Measurements from ENCODE around the gene FAF1. TPM values are rescaled to one million over a fixed set of nuclear protein-coding genes. Genes with fewer than 3 reads are reported as not detected.

The FAF1 gene
- total and polyA plus RNA-seq, 9 of the 15 experiments (the other 6 are each of a cell fraction or from before 2014, with no cell fraction given) = 48.7 to 225 (median 118) TPM

DNA sequence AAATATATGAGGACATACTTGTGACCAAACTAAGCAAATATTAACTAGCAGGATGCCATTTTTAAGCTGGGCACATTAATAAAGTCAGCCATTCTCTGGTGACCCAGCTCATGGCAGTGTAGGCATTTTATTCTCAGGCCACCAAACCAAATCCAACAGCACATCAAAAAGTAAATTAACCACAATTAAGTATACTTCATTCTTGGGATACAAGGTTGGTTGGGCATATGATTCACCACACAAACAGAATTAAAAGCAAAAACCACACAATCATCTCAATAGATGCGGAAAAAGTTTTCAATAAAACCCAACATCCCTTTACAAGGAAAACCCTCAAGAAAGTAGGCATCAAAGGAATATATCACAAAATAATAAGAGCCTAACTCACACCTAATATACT, 101.3 kb downstream of the FAF1 start (continued):
- TF ChIP-seq, protein P1, sequence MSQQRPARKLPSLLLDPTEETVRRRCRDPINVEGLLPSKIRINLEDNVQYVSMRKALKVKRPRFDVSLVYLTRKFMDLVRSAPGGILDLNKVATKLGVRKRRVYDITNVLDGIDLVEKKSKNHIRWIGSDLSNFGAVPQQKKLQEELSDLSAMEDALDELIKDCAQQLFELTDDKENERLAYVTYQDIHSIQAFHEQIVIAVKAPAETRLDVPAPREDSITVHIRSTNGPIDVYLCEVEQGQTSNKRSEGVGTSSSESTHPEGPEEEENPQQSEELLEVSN (IDR thresholded peaks at IDR 0.05; ENCODE audit: borderline replicate concordance in 1 of 2, extremely low read depth in 1 of 2, insufficient read depth in 1 of 2, insufficient read length in 1 of 2, low read depth in 1 of 2, low read length in 1 of 2, poor library complexity in 1 of 2, severe bottlenecking in 1 of 2) = no peak

DNA sequence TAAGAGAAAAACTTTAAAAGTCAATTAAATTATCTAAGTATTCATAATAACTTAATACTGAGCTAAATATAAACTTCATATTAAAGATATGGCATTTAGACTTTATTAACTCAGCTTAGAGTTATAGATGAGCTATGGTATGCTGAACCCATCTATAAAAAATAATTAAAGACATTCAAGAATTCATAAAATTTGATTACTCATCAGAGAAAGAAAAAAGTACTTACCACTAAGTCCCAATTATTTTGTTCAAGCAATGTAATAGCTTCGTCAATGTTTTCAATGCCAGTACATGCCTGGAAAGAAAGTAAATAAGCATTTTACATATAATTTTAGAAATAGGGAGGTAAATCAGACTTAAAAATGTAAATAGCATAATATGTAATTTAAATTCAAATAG, 102.4 kb downstream of the FAF1 start:
- CTCF ChIA-PET (ENCODE audit: low intra/inter-chr PET ratio) = no interaction called here

More for the DNA sequence above, 102.4 kb downstream of the FAF1 start:
- H3K9me1 ChIP-seq (ENCODE audit: control insufficient read depth, insufficient read depth, low read length) = no peaks in the 10 kb centered on the region
- H3K4me2 ChIP-seq (ENCODE audit: insufficient read depth, low read length) = no peak overlapping the region
- POLR2A ChIA-PET = interaction anchor here (0.6 kb wide), 1 partner anchor 1026 kb away, joined by 4 read pairs; no protein-coding TSS in a partner anchor
- no peak overlapping the region for H3K9ac ChIP-seq (ENCODE audit: insufficient read depth in 1 of 2, low read depth in 2 of 2, low read length in 2 of 2)
- FAIRE-seq = no peak
- H4K20me1 ChIP-seq (replicated peaks; ENCODE audit: control insufficient read depth, insufficient read depth, low read length) = no peaks in the 10 kb centered on the region
- WGBS (ENCODE audit: insufficient coverage, low coverage, missing lambda C conversion rate) = 92% methylated on average over 1 of the region's 1 CpG
- ATAC-seq = no peak
- no peak for DNase-seq (ENCODE audit: extremely low read depth in 1 of 4, low spot score in 3 of 4)
- BruUV-seq (replicated peaks) = no TSS peak
- no peak overlapping the region for H2AFZ ChIP-seq (ENCODE audit: low read depth, low read length)
- TF ChIP-seq ZNF197 (CRISPR knock-in tag; IDR thresholded peaks at IDR 0.05; ENCODE audit: low read depth) (no peak), ZNF316 (IDR thresholded peaks at IDR 0.05) (peak; percentile 54), ARNT (IDR thresholded peaks at IDR 0.05) (no peak), ZBED1 (IDR thresholded peaks at IDR 0.05) (no peak), ZSCAN32 (CRISPR knock-in tag; IDR thresholded peaks at IDR 0.05) (no peak), ZNF282 (CRISPR knock-in tag; IDR thresholded peaks at IDR 0.05) (no peak)
- TF ChIP-seq, protein P2, sequence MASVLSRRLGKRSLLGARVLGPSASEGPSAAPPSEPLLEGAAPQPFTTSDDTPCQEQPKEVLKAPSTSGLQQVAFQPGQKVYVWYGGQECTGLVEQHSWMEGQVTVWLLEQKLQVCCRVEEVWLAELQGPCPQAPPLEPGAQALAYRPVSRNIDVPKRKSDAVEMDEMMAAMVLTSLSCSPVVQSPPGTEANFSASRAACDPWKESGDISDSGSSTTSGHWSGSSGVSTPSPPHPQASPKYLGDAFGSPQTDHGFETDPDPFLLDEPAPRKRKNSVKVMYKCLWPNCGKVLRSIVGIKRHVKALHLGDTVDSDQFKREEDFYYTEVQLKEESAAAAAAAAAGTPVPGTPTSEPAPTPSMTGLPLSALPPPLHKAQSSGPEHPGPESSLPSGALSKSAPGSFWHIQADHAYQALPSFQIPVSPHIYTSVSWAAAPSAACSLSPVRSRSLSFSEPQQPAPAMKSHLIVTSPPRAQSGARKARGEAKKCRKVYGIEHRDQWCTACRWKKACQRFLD (CRISPR knock-in tag; IDR thresholded peaks at IDR 0.05) = no peak
- peaks cover 0 to 6% of the 10 kb centered on the region in 2 experiments; a peak in 1 of 5 replicates for H3K4me1 ChIP-seq (replicated peaks in 1 of 2; ENCODE audit: control insufficient read depth in 2 of 2, insufficient read depth in 2 of 2, low read length in 2 of 2)
- in situ Hi-C loops (cut with MboI) = no loop called here
- intact Hi-C loops (cut with micrococcal nuclease) = no loop called here
- H3K27me3 ChIP-seq (ENCODE audit: control insufficient read depth in 2 of 2, insufficient read depth in 2 of 2, low read length in 2 of 2) = no peaks in the 10 kb centered on the region
- no peak overlapping the region for H3K27ac ChIP-seq (ENCODE audit: extremely low read depth, low read depth, low read length)
- peaks cover 76% of the 10 kb centered on the region for H3K79me2 ChIP-seq (ENCODE audit: control insufficient read depth, insufficient read depth, low read length)
- no peak overlapping the region for H3K4me3 ChIP-seq
- 0 out of 2 replicates have a peak, but pooled peaks cover 1% of the 10 kb centered on the region for H3K9me3 ChIP-seq (replicated peaks; ENCODE audit: control insufficient read depth, insufficient read depth, low read depth, low read length)
- peaks cover 21% of the 10 kb centered on the region; the same call in 2 of the 3 replicates for H3K36me3 ChIP-seq (ENCODE audit: control insufficient read depth, insufficient read depth, low read length)

Data from K562 (cell line).